BJ (cell line): ENCODE results near the gene FRMD4A. TPM values are rescaled to one million over a fixed set of nuclear protein-coding genes. Genes with fewer than 3 reads are reported as not detected.

Experiments
- CTCF ChIA-PET: fragments of 350-600 bp; formaldehyde crosslinking; extraction: SDS; loops from one replicate; lab custom pipeline; 2021; ENCODE audit warnings: antibody characterized with exemption, inconsistent platforms; lab: Yijun Ruan, JAX
- POLR2A ChIA-PET: fragments of 300-600 bp; sonication (Branson Sonifier 250); formaldehyde crosslinking; extraction: SDS; loops from one replicate; lab custom pipeline; 2021; ENCODE audit warnings: antibody characterized with exemption; lab: Charles Lee
- DNase-seq: peaks from one replicate; pipeline ENCODE4 v3.0.0-alpha.2; 2011; ENCODE audit warnings: low read depth
- H3K27me3 ChIP-seq: 2 replicates; pipeline ENCODE4 v1.6.0; 2011; ENCODE audit warnings: low read length; ENCODE audit not compliant: control insufficient read depth, insufficient read depth
- H3K36me3 ChIP-seq: 2 replicates; pipeline ENCODE4 v1.5.1; 2011; ENCODE audit warnings: low read length; ENCODE audit not compliant: control insufficient read depth, insufficient read depth
- H3K4me3 ChIP-seq: 2 replicates; pipeline ENCODE4 v1.5.1; 2011; ENCODE audit warnings: low read depth, mild to moderate bottlenecking, control low read depth, low read length
- CTCF ChIP-seq: IDR thresholded peaks from 2 replicates; pipeline ENCODE4 v1.5.1; 2011; ENCODE audit warnings: low read depth, mild to moderate bottlenecking, control low read depth, inconsistent platforms, low read length, moderate library complexity; ENCODE audit not compliant: insufficient read depth
- polyA plus RNA-seq: library from polyadenylated mRNA; depleted of rRNA; stranded (reverse); fragments of >200 nt; gene quantifications from 2 replicates; pipeline ENCODE4 v1.2.3, GENCODE V29; 2011

FRMD4A gene
- polyA plus RNA-seq, 1 experiment, result 31.6 TPM

- CTCF ChIA-PET, result interaction anchor here (0.7 kb wide), 1 partner anchor 23 kb away, joined by 3 read pairs; no protein-coding TSS in a partner anchor
- no peak for TF ChIP-seq CTCF
- Histone ChIP-seq H3K27me3 (peaks cover 12% of the 10 kb centered on the region), H3K4me3 (no peak overlapping the region), H3K36me3 (no peaks in the 10 kb centered on the region)
- DNase-seq, result no peak
- POLR2A ChIA-PET, result no interaction called here
Measured at GRCh38 chr10:14116837-14117236, 213.9 kb downstream of the FRMD4A start.

GRCh38 chr10:14116021-14116420 lies 214.7 kb downstream of the FRMD4A start:
- POLR2A ChIA-PET, result no interaction called here
- H3K36me3 ChIP-seq, result no peaks in the 10 kb centered on the region
- TF ChIP-seq CTCF, result no peak
- H3K4me3 ChIP-seq, result no peak overlapping the region
- CTCF ChIA-PET, result interaction anchor here (1.0 kb wide), 1 partner anchor 11 kb away, joined by 4 read pairs; no protein-coding TSS in a partner anchor
- DNase-seq, result no peak
- H3K27me3 ChIP-seq, result peaks cover 11% of the 10 kb centered on the region

- Histone ChIP-seq H3K36me3 (no peaks in the 10 kb centered on the region), H3K27me3 (peaks cover 11% of the 10 kb centered on the region), H3K4me3 (no peak overlapping the region)
- POLR2A ChIA-PET, result no interaction called here
- DNase-seq, result no peak
- CTCF ChIA-PET, result interaction anchor here (1.0 kb wide), 1 partner anchor 12 kb away, joined by 4 read pairs; no protein-coding TSS in a partner anchor
- TF ChIP-seq CTCF, result no peak
Measured at GRCh38 chr10:14114791-14115190, 215.9 kb downstream of the FRMD4A start.

- ChIA-PET CTCF (no interaction called here), POLR2A (no interaction called here)
- no peak overlapping the region for H3K4me3 ChIP-seq
- TF ChIP-seq CTCF, result no peak
- no peak for DNase-seq
- no peaks in the 10 kb centered on the region for H3K36me3 ChIP-seq
- H3K27me3 ChIP-seq, result peaks cover 12% of the 10 kb centered on the region
Measured at GRCh38 chr10:14112056-14112455, 218.7 kb downstream of the FRMD4A start.

GRCh38 chr10:14111208-14111607 lies 219.5 kb downstream of the FRMD4A start:
- Histone ChIP-seq H3K36me3 (no peaks in the 10 kb centered on the region), H3K4me3 (no peak overlapping the region), H3K27me3 (peaks cover 12% of the 10 kb centered on the region)
- DNase-seq, result no peak
- ChIA-PET CTCF (no interaction called here), POLR2A (no interaction called here)
- no peak for TF ChIP-seq CTCF
